Dedifferentiated amniotic fluid mesenchymal stem cell (primary cell): ENCODE data around the gene STOM.

Source experiments
- DNase-seq: peaks from one replicate; pipeline ENCODE4 v3.0.0-alpha.2; 2016; ENCODE audit errors: extremely low spot score

The STOM gene

DNA sequence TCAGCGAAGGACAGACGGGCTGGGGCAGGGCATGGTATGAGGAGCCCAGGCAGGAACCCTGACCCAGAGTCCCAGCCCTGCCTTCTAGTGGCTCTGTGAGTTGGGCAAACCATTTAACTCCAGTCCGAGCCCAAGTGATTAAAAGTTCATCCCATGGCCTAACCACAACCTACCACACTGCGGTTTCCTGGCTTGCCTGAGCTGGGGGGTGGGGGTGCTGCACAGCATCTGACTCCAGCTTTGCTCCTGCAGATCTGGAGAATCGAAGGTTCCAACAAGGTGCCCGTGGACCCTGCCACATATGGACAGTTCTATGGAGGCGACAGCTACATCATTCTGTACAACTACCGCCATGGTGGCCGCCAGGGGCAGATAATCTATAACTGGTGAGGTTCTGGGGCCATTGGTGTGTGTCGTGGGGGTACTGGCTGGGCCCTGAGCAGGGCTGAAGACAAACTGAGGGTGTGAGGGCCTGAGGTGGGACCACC is 49.0 kb downstream of the STOM start:
- DNase-seq, result no peak

DNA sequence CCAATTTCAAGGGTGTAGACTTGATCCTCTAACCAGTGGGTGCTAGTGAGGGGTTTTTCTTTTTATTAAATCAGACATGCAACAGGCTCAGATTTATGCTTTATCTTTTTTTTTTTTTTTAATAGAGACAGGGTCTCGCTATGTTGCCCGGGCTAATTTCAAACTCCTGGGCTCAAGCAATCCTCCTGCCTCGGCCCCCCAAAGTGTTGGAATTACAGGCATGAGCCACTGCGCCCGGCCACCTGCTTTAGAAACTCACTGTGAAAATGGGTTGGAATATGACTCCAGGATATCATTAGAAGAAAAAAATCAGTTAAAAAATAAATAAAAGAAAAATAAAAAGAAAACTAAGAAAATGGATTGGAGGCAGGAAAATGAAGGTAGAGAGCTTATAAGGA is 50.7 kb downstream of the STOM start:
- no peak for DNase-seq

DNA sequence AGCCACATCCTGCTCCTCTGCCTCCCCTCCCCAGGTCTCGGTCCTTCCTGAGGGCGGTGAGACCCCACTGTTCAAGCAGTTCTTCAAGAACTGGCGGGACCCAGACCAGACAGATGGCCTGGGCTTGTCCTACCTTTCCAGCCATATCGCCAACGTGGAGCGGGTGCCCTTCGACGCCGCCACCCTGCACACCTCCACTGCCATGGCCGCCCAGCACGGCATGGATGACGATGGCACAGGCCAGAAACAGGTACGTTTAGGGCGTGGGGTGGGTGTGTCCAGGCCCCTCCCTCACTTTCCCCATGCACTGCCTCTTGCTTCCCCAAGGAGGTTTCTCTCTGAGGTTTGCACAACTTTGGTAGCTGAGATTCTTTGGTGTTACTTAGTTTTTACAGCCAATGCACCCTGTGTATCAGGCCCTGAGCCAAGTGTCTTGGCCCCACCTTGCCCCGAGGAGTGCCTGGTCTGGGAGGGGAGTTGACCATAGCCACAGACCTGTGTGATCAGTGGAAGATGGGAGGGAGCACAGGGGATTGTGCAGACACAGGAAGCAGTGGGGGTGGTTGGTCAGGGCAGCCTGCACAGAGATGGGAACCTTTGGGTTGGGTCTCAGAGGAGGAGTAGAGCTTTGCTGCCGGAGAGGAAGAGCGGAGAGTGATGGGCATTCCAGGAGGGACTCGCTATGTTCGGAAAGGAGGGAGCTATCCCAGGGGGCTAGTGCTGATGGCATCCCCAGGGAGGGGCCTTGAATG is 51.2 kb downstream of the STOM start:
- DNase-seq, result no peak

DNA sequence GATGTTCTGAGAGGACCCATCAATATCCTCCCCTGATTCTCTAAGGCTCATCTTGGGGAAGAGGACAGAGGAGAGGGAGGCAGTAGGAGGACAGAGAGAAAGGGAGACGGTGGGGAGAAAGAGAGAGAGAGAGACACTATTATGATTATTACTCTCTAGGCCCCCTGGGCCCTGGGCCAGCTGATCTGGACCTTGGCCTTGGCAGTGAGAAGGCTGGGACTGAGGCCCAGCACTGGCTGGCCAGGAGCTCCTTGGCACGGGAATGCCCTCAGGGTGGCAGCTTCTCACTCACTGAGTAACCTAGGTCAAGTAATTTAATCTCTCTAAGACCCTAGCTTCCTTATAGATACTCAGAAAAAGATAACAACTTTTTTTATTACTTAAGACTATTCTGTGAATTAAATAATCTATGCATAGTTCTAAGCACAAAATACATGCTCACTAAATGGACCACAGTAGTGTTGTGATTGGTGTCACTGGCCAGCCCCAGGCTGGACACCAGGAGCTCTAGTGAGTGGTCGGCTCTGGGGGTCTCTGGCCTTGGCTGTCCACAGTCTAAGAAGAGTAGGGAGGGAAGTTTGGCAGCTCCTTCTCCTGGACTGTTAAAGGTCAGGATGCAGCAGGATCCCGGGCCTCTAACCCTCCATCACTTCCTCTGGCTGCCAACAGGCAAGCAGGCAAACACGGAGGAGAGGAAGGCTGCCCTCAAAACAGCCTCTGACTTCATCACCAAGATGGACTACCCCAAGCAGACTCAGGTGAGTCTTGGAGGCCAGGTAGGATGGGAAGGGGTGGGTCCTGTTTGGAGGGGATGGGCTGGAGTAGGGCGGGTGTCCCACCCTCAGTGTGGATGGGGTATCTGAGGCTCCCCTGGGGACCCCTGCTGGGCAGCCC is 52.1 kb downstream of the STOM start:
- DNase-seq, result no peak

DNA sequence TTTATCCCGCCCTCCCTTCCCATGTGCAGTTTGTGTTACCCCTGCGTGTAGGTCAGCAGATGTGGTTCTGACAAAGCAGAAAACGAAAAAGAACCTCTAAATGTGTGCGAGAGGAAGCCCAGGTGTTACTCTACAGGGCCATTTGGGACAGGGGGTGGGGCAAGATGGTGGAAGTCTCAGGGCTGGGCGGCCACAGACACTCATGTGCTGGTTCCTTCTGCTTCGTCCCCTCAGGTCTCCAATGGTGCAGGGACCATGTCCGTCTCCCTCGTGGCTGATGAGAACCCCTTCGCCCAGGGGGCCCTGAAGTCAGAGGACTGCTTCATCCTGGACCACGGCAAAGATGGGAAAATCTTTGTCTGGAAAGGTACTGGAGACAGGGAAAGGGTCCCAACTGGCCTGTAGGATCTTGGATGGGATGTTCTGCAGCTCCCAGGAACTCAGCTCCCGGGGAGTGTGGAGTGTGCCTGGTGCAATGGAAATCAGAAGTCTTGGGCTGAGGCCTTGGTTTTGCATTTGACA is 53.1 kb downstream of the STOM start:
- DNase-seq, result no peak

DNA sequence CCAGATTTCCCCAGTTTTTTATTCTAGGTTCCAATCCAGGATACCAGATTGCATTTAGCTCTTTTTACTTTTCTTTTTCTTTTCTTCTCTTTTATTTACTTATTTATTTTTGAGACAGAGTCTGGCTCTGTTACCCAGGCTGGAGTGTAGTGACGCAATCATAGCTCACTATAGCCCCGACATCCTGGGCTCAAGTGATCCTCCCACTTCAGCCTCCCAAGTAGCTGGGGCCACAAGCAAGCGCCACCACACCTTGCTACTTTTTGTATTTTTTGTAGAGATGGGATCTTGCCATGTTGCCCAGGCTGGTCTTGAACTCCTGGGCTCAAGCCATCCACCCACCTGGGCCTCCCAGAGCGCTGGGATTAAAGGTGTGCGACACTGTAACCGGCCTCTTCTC is 53.7 kb downstream of the STOM start:
- DNase-seq, result no peak

DNA sequence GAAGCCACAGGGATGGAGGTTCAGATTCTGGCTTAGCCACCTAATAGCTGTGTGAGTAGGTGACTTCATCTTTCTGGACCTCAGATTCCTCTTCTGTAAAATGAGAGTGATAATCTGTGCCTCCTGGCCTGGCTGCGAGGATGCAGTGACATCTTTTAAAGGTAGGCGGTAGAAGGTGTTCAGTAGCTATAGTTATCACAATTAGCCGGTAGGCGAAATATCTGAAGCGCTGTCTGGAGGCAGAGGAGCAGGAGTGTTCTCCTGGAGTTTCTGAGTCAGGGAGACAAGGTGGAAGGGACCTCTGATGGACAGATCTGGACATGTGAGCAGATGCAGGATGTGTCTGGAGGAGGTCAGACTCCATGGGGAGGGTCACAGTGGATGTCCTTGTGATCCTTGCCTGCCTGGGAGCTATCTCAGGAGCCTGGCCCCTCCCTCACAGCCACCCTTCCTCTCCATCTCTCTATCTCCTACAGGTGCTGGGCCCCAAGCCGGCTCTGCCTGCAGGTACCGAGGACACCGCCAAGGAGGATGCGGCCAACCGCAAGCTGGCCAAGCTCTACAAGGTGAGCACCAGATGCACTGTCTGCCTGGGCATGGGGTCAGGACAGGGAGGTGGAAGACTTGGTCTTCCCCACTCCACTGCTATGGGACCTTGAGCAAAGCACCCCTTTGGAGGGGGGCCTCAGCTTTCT is 56.4 kb downstream of the STOM start:
- no peak for DNase-seq

DNA sequence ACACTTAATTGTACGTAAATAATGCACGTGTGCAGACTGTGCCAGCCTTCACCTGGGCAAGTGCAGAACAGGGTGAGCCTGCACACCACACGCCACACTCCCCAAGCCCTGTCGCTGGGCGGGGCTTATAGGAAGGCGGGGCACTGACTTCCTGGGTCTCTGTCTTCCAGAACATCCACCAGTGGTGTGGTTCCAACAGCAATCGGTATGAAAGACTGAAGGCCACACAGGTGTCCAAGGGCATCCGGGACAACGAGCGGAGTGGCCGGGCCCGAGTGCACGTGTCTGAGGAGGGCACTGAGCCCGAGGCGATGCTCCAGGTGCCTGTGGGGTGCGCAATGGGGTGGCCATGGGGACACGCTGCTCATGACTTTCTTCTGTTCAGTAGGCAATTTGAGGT is 57.9 kb downstream of the STOM start:
- DNase-seq, result no peak

DNA sequence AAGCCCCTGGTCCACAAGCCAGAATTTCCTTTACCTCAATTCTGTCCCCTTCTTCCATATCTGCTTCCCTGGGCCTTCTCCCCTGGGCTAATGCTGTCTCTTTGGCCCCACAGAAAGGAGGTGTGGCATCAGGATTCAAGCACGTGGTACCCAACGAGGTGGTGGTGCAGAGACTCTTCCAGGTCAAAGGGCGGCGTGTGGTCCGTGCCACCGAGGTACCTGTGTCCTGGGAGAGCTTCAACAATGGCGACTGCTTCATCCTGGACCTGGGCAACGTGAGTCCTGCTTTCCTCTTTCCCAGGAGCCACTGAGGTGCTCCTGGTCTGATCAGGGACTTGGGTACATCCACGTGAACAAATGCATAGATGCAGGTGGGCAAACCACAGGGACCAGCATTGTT is 59.5 kb downstream of the STOM start:
- no peak for DNase-seq

DNA sequence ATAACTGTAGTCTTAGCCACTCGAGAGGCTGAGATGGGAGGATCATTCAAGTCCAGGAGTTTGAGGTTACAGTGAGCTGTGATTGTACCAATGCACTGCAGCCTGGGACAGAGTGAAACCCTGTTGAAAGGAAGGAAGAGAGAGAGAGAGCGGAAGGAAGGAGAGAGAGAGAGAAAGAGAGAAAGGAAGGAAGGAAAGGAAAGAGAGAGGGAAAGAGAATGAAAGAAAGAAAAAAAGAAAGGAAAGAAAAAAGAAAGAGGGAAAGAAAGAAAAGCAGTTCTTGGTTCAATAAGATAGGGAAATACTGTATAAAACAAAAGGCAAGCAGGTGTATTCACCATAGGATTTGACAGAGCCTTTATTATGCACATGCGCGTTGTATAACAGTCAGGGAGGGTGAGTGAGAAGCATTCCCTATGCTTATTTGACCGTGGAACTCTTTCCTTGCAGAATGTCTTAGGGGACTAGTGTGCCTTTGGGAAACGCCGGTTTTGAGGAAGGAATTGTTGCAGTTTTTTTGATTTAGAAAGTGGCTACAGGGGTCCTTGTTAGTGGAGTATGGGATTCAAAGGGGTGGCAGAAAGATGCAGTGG is 60.1 kb downstream of the STOM start:
- DNase-seq, result no peak

DNA sequence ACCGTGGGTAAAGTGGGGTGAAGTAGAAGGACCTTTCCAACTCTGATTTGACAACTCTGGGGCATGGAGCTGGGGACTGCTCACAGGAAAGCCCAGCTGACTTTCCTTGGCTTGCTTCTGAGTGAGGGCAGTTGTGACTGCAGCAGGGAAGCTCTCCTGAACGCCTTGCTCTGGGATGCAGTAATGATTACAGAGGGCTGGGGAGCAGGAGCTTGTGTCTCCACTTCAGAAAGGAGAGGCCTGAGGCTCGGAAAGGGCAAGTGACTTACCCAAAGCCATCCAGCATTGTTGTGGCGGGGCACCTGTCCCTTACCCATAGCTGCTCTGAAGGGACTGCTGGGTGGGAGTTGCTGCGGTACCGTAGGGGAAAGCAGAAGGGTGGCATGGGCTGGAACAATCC is 60.9 kb downstream of the STOM start:
- no peak for DNase-seq

DNA sequence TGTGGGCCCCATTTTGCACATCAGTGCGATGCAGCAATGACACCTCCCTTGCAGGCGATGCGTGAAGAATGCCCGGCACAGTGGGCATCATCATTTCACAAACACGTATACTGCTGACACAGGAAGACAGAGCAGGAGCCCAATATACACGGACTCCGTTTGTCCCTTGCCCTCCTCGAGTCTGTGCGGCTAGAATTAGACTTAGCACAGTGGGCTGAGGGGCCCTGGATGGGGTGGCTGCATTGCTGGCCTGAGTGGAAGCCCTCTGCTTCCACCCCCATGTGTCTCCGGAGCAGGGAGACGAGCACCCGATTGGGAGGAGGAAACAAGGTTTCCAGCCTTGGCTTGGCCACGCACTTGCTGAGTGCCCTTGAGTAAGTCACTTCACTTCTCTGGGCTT is 61.3 kb downstream of the STOM start:
- no peak for DNase-seq

DNA sequence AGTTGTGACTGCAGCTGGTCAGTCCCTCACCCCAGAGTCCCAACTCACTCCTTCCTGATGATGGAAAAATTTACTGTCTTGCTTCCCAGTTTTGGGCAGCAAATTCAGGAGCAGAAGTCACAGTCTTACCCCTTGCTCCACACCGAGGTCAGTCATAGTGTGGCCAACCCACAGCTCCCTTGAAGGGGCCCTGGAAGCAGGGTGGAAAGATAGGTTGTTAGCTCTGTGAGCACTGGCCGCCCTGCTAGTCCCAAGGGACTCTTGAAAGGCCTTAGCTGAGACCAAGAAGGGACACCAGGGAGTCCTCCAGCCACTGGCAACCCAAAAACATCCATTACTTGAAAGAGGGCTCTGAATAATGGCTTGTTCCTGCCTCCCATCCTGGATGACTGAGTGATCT is 62.1 kb downstream of the STOM start:
- no peak for DNase-seq

DNA sequence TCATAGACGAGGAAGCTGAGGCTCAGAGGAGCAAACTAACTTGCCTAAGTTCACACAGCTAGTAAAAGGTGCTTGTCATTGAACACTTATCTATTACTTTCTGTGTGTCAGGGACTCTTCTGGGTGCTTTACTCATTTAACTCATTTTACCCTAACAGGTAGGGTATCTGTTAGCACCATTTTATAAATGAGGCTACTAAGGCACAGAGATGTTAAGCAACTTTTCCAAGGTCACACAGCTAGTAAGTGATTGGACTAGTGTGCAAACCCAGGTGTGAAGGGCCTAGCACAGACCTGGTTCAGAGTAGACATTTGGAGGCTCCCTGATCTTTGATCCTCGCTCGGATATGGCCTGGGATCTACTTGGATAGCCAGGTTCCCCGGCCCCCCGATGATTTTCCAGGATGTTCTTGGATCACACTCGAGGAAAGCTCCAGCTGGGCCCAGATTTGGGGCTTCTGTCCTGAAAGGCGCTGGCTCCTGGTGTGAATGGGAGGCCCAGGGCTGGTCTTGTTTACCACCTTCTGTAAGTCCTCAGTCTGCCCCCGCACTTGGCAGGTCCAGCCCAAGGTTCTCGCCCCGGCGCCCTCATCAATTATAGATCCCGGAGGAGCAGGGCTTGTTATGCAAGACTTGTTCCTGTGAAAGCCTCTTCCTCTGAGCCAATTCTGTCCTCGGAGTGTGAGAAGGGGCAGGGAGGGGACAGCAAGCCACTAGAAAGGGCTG is 64.6 kb downstream of the STOM start:
- no peak for DNase-seq

DNA sequence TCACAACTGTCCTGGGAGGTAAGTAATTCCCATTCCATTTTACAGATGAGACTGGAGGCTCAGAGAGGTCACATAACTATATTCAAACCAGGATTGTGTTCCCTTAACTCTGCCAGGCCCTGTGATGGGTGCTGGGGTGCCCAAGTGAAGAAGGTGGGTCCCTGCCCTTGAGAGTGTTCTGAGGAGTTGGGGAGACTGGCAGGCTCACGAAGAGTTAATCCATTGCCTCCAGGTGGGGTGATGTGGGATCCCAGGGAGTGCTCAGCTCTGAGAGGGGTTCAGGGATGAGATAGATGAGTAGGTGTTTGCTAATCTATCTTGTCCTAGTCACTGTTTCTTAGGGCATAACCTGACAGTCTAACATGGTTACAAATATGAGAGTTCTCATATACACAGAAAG is 65.3 kb downstream of the STOM start:
- no peak for DNase-seq

DNA sequence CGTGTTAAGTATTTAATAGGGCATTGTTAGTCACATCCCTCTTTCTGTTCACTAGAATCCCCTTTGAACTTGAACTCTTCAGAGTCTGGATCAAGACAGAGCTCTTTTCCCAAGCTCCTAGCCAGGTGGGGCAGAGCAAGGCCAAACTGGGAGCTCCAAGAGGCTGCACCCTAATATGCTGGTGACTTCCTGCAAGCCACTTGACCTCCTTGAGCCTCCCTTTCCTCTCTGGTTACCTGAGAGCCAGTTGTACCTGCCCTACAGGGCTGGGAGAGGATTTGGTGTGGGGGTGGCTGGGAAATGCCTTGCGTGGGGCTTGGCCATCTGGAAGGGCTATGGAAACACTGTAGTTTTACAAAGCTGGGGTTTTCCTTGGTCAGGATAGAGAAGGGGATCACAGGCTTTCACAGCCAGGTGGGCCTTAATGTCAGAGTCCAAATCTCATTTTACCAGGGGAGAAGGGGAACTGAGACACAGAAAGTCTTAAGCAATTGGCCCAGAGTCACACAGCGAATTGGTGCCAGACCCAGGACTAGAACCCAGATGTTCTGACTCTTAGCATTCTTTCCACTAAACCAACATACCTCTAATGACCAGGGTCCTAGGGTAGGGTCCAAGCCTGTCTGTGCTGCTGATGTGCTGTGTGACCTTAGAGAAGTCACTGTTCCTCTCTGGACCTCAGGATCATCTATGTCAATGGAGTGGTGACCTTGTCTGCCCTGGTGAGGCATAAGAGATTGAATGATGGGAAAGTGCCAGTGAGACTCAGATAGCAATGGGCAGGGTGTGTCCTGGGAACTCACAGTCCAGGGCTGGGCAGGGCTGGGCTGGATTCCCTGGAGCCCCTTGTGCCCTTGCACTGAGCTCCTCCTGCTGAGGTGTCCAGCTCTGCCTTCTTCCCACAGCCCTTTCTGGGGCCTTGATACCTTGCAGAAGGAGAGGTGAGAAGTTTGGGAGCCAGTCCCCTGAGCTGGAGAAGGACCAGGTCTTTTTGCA is 66.3 kb downstream of the STOM start:
- no peak for DNase-seq

DNA sequence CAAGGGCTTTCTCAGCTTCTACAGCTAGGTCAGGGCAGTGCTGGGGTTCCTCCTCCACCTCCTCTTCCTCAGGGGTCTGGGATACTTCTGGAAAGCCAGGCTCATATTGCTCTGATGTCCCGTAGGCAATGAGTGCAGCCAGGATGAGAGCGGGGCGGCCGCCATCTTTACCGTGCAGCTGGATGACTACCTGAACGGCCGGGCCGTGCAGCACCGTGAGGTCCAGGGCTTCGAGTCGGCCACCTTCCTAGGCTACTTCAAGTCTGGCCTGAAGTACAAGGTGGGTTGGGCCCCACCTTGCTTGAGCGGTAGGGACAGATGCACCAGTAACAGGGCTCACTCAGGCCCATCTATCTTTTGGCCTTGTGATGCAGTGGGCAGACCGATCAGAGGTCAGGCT is 67.3 kb downstream of the STOM start:
- no peak for DNase-seq

DNA sequence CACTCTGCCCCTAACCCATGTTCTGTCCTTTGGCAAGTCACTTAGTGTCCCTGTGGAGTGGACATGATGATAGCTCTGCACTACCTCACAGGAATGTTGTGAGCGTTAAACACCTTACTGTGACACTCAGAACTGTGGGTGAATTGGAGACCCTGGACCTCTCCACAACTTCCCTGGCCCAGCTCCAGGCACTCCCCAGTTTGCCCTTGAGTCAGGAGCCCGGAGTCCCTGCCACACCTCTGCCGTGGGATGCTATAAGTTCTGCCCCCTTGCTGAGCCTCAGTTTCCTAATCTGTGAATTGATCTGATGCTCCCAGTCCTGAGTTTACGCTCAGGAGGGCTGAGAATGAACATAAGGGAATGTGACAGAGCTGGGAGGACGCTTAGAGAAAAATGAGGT is 67.7 kb downstream of the STOM start:
- no peak for DNase-seq

DNA sequence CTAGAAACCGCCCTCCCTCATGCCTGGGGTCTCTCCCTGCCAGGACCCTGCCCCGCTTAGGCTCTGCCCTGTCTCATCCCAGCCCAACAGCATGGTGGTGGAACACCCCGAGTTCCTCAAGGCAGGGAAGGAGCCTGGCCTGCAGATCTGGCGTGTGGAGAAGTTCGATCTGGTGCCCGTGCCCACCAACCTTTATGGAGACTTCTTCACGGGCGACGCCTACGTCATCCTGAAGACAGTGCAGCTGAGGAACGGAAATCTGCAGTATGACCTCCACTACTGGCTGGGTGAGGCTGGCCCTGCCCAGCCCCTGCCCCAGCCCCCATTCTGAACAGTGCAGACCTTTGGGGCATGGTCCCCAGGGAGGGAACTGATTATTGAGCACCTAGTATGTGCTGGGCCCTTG is 68.2 kb downstream of the STOM start:
- no peak for DNase-seq
